Keratinocyte (primary cell): ENCODE results near the gene FMNL2. TPM values are rescaled to one million over a fixed set of nuclear protein-coding genes. Genes with fewer than 3 reads are reported as not detected.

Experiments used
- DNase-seq: peaks from one replicate; pipeline ENCODE4 v3.0.0-alpha.2; 2011; ENCODE audit warnings: low read depth, missing footprints, low spot score
- FAIRE-seq: peaks from 2 replicates; lab custom pipeline; 2011; peaks lifted over from hg19 to GRCh38; lab: Jason Lieb, UNC
- H2AFZ ChIP-seq: 2 replicates; pipeline ENCODE4 v1.6.0; 2012; ENCODE audit warnings: low read length, control low read depth, inconsistent platforms; ENCODE audit not compliant: control insufficient read depth
- H3K27ac ChIP-seq: 2 replicates; pipeline ENCODE4 v1.5.1; 2011; ENCODE audit warnings: low read length; ENCODE audit not compliant: control insufficient read depth, insufficient read depth
- H3K27me3 ChIP-seq: 3 replicates; pipeline ENCODE4 v1.6.0; 2011; ENCODE audit warnings: low read length; ENCODE audit not compliant: control insufficient read depth, insufficient read depth; ENCODE audit errors: extremely low read depth
- H3K36me3 ChIP-seq, 2 experiments: 2 replicates in 1 of 2; 3 replicates in 1 of 2; pipeline ENCODE4 v1.5.1; 2011; ENCODE audit warnings: low read length in 2 of 2, mild to moderate bottlenecking in 1 of 2; ENCODE audit not compliant: control insufficient read depth in 2 of 2, insufficient read depth in 2 of 2; ENCODE audit errors: extremely low read depth in 1 of 2
- H3K4me1 ChIP-seq: 3 replicates; pipeline ENCODE4 v1.5.1; 2011; ENCODE audit warnings: low read length; ENCODE audit not compliant: control insufficient read depth, insufficient read depth; ENCODE audit errors: extremely low read depth
- H3K4me2 ChIP-seq: 3 replicates; pipeline ENCODE4 v1.6.0; 2011; ENCODE audit warnings: low read depth, low read length; ENCODE audit not compliant: control insufficient read depth, insufficient read depth; ENCODE audit errors: extremely low read depth
- H3K4me3 ChIP-seq, 3 experiments: fragments of 200-600 bp in 1 of 3; sonication (generic) in 1 of 3; 2 replicates in 2 of 3; 3 replicates in 1 of 3; pipeline ENCODE4 v1.5.1; 2011 to 2016; ENCODE audit warnings: low read length in 3 of 3, mild to moderate bottlenecking in 3 of 3, control low read depth in 2 of 3, inconsistent platforms in 1 of 3, low read depth in 1 of 3, mixed read lengths in 1 of 3, mixed run types in 1 of 3, moderate library complexity in 1 of 3; ENCODE audit not compliant: control insufficient read depth in 2 of 3, insufficient read depth in 2 of 3; ENCODE audit errors: extremely low read depth in 1 of 3
- H3K79me2 ChIP-seq: 2 replicates; pipeline ENCODE4 v1.6.0; 2012; ENCODE audit warnings: low read length; ENCODE audit not compliant: control insufficient read depth, insufficient read depth
- H3K9ac ChIP-seq: 3 replicates; pipeline ENCODE4 v1.6.0; 2011; ENCODE audit warnings: low read length; ENCODE audit not compliant: control insufficient read depth, insufficient read depth; ENCODE audit errors: extremely low read depth
- H3K9me1 ChIP-seq: 3 replicates; pipeline ENCODE4 v1.6.0; 2011; ENCODE audit warnings: low read length; ENCODE audit not compliant: control insufficient read depth, insufficient read depth; ENCODE audit errors: extremely low read depth
- H3K9me3 ChIP-seq: 2 replicates; pipeline ENCODE4 v1.5.1; 2012; ENCODE audit warnings: low read depth, low read length; ENCODE audit not compliant: control insufficient read depth
- H4K20me1 ChIP-seq: 3 replicates; pipeline ENCODE4 v1.6.0; 2011; ENCODE audit warnings: low read length; ENCODE audit not compliant: control insufficient read depth, insufficient read depth; ENCODE audit errors: extremely low read depth
- EZH2 ChIP-seq: IDR thresholded peaks from one replicate; pipeline ENCODE4 v1.6.1; 2012; ENCODE audit warnings: inconsistent platforms, mild to moderate bottlenecking, low read length, moderate library complexity
- dilution Hi-C: fragments of 300-500 bp; cut with MboI; formaldehyde crosslinking; loops from one replicate; pipeline ENCODE4 v1.7.0; 2020; ENCODE audit warnings: low sequenced_read_pairs; ENCODE audit not compliant: extremely low pct_ligation_motif_present
- polyA plus RNA-seq, 5 experiments: library from polyadenylated mRNA; depleted of rRNA in 3 of 5; stranded (reverse) in 3 of 5; stranded (forward) in 1 of 5; unstranded in 1 of 5; fragments of >200 nt; gene quantifications; 1 replicate in 1 of 5; 2 replicates in 3 of 5; 3 replicates in 1 of 5; pipeline versions ENCODE4 v1.2.1 to v1.2.3, GENCODE V29; 2011 to 2012; ENCODE audit warnings: missing spikeins in 2 of 5, low read depth in 1 of 5, low replicate concordance in 1 of 5
- TF ChIP-seq, protein P1 (sequence below), 3 experiments: IDR thresholded peaks in 1 of 3; conservative IDR thresholded peaks in 1 of 3; optimal IDR thresholded peaks in 1 of 3; 2 replicates in 2 of 3; 3 replicates in 1 of 3; pipeline versions ENCODE3 to v1.5.1; 2011; ENCODE audit warnings: low read length in 3 of 3, mild to moderate bottlenecking in 3 of 3, moderate library complexity in 2 of 3, control low read depth in 1 of 3, inconsistent platforms in 1 of 3; ENCODE audit not compliant: insufficient read depth in 2 of 3; ENCODE audit errors: extremely low read depth in 1 of 3

FMNL2 gene
- polyA plus RNA-seq, 1 donor (not counting 4 experiments of a cell fraction or from before 2014, with no cell fraction given): 62.7 TPM

DNA sequence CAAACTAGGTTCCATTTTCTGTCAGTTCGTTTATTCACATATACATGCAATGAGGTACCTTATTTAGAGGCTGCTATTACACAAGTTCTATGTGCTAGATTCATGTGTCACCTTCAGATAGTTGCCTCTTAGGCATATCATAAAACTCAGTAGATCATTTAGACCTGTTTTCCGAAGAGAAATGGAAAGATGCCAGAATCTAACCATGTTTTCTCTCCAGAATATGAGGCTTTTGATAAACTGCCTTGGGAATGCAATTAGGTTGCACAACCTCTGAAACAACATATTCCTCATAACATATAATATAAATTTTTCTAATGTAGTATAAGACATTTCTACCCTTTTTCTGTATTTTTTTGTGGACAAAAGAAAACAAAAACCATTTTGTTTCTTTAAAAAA is 274.2 kb downstream of the FMNL2 start:
- Histone ChIP-seq H3K27ac (no peak overlapping the region), H3K9ac (no peak overlapping the region), H3K27me3 (no peaks in the 10 kb centered on the region), H3K79me2 (peaks cover 2% of the 10 kb centered on the region), H3K9me3 (no peaks in the 10 kb centered on the region), H3K4me1 (no peaks in the 10 kb centered on the region), H3K9me1 (no peaks in the 10 kb centered on the region), H2AFZ (no peak overlapping the region), H4K20me1 (no peaks in the 10 kb centered on the region), H3K4me2 (no peak overlapping the region), H3K36me3 (peaks cover 7 to 15% of the 10 kb centered on the region in 2 experiments), H3K4me3 (no peak overlapping the region)
- dilution Hi-C loops: no loop called here
- TF ChIP-seq, protein P1, sequence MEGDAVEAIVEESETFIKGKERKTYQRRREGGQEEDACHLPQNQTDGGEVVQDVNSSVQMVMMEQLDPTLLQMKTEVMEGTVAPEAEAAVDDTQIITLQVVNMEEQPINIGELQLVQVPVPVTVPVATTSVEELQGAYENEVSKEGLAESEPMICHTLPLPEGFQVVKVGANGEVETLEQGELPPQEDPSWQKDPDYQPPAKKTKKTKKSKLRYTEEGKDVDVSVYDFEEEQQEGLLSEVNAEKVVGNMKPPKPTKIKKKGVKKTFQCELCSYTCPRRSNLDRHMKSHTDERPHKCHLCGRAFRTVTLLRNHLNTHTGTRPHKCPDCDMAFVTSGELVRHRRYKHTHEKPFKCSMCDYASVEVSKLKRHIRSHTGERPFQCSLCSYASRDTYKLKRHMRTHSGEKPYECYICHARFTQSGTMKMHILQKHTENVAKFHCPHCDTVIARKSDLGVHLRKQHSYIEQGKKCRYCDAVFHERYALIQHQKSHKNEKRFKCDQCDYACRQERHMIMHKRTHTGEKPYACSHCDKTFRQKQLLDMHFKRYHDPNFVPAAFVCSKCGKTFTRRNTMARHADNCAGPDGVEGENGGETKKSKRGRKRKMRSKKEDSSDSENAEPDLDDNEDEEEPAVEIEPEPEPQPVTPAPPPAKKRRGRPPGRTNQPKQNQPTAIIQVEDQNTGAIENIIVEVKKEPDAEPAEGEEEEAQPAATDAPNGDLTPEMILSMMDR (optimal IDR thresholded peaks at IDR 0.05 in 1 of 3, IDR thresholded peaks at IDR 0.05 in 1 of 3, conservative IDR thresholded peaks at IDR 0.05 in 1 of 3; ENCODE audit: extremely low read depth in 1 of 3, insufficient read depth in 2 of 3, low read length in 3 of 3): no peak
- TF ChIP-seq EZH2: no peak
- DNase-seq (no peak), FAIRE-seq (no peak)

DNA sequence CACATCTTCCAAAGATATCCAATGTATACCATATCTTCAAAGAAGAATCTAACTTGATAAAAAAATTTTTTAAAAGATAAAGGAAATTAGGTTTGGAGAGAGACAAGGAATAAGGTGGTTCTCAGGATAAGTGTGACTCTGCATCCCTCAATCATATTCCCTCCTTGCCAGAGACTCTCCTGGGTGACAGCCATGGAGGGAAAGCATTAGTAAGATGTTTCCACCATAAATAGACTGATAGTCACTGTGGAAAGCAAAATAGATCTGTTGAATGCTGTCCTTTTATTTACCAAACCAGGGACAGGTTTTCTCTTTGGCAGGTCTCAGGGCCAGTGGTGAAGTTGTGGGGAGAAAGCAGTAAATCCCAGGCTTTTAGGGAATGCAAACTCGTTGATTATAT is 274.7 kb downstream of the FMNL2 start:
- no peak overlapping the region for H3K4me2 ChIP-seq
- FAIRE-seq: no peak
- TF ChIP-seq EZH2: no peak
- TF ChIP-seq, protein P1 (optimal IDR thresholded peaks at IDR 0.05 in 1 of 3, IDR thresholded peaks at IDR 0.05 in 1 of 3, conservative IDR thresholded peaks at IDR 0.05 in 1 of 3; ENCODE audit: extremely low read depth in 1 of 3, insufficient read depth in 2 of 3, low read length in 3 of 3): no peak

More for the DNA sequence above, 274.7 kb downstream of the FMNL2 start:
- Histone ChIP-seq H4K20me1 (no peaks in the 10 kb centered on the region), H3K79me2 (peaks cover 2% of the 10 kb centered on the region), H3K4me3 (no peak overlapping the region), H3K27me3 (no peaks in the 10 kb centered on the region), H3K9me3 (no peaks in the 10 kb centered on the region), H2AFZ (no peak overlapping the region), H3K9me1 (no peaks in the 10 kb centered on the region), H3K9ac (no peak overlapping the region), H3K4me1 (no peaks in the 10 kb centered on the region), H3K27ac (no peak overlapping the region), H3K36me3 (peaks cover 7 to 15% of the 10 kb centered on the region in 2 experiments)
- dilution Hi-C loops: no loop called here
- DNase-seq: no peak
